ENCODE measurements around the gene NMNAT2. TPM values are rescaled to one million over a fixed set of nuclear protein-coding genes. Genes with fewer than 3 reads are reported as not detected.

Gene NMNAT2
- total RNA-seq: 1.8 TPM

GRCh38 chr1:183417772-183418491, at the start of gene NMNAT2:
Gene NMNAT2 (minus strand): TSS chr1:183418380. CDS start chr1:183418267, 113 bp downstream.

Other genes with a start within 250 kb of the NMNAT2 start
- gene LAMC2, start 232.1 kb downstream of the NMNAT2 start, total RNA-seq: 5.5 TPM
- 47.2 TPM for gene SMG7, start 54.1 kb upstream of the NMNAT2 start, total RNA-seq
- 13.4 TPM for gene NCF2, start 172.1 kb upstream of the NMNAT2 start, total RNA-seq
- 129 TPM for gene ARPC5, start 217.4 kb upstream of the NMNAT2 start, total RNA-seq
- not detected for gene APOBEC4, start 234.9 kb upstream of the NMNAT2 start, total RNA-seq